ENCODE results near the gene C2CD2. TPM values are rescaled to one million over a fixed set of nuclear protein-coding genes. Genes with fewer than 3 reads are reported as not detected.

Gene C2CD2
- total and polyA plus RNA-seq, 8 donors: 7.9 to 16.8 (median 11.3) TPM

GRCh38 chr21:41929248-41929647 is 24.6 kb downstream of the C2CD2 start:
- Histone ChIP-seq H3K27me3 (no peaks in the 10 kb centered on the region), H3K36me3 (no peaks in the 10 kb centered on the region), H3K27ac (no peak overlapping the region), H3K9me3 (no peaks in the 10 kb centered on the region), H3K4me3 (no peak overlapping the region), H3K4me1 (peaks cover 8 to 18% (median 13%) of the 10 kb centered on the region in 3 donors)
- ATAC-seq: no peak
- 82 to 92% methylated on average over 5 of the region's 5 CpGs for WGBS, 2 donors
- no peak for DNase-seq
- no peak for FAIRE-seq
- no peak for TF ChIP-seq CTCF (IDR thresholded peaks at IDR 0.05)
- intact Hi-C loops (cut with DNase I): no loop called here

GRCh38 chr21:41928621-41929220 is 25.1 kb downstream of the C2CD2 start:
- peak overlapping the region in 1 of 4 donors; percentile 12 for H3K27ac ChIP-seq
- FAIRE-seq: no peak
- no peaks in the 10 kb centered on the region for H3K9me3 ChIP-seq
- ATAC-seq: peak in 1 of 4 donors; percentile 8
- H3K4me1 ChIP-seq: peaks cover 8 to 22% (median 17%) of the 10 kb centered on the region in 3 donors
- H3K36me3 ChIP-seq: no peaks in the 10 kb centered on the region
- intact Hi-C loops (cut with DNase I): no loop called here
- H3K4me3 ChIP-seq: no peak overlapping the region
- WGBS, 2 donors: 88 to 92% methylated on average over 10 of the region's 10 CpGs
- no peak for DNase-seq
- TF ChIP-seq CTCF (IDR thresholded peaks at IDR 0.05): no peak
- no peaks in the 10 kb centered on the region for H3K27me3 ChIP-seq

GRCh38 chr21:41927727-41928409 is 25.9 kb downstream of the C2CD2 start:
- H3K27ac ChIP-seq: peak overlapping the region in 2 of 4 donors; percentile 12 to 85
- no peak for TF ChIP-seq CTCF (IDR thresholded peaks at IDR 0.05)
- no peak overlapping the region for H3K4me3 ChIP-seq
- no peak for FAIRE-seq
- H3K36me3 ChIP-seq: no peaks in the 10 kb centered on the region
- no peaks in the 10 kb centered on the region for H3K27me3 ChIP-seq
- H3K4me1 ChIP-seq: peaks cover 8 to 20% (median 16%) of the 10 kb centered on the region in 3 donors
- no peak for DNase-seq
- H3K9me3 ChIP-seq: no peaks in the 10 kb centered on the region
- intact Hi-C loops (cut with DNase I): no loop called here
- ATAC-seq: peak in 1 of 4 donors; percentile 10
- 92 to 95% methylated on average over 17 of the region's 17 CpGs for WGBS, 2 donors

- H3K27ac ChIP-seq: peak overlapping the region; percentile 29 to 88 (median 72)
- no peaks in the 10 kb centered on the region for H3K9me3 ChIP-seq
- DNase-seq: no peak
- no peaks in the 10 kb centered on the region for H3K27me3 ChIP-seq
- WGBS, 2 donors: 29 to 30% methylated on average over 3 of the region's 3 CpGs
- no peak for FAIRE-seq
- peak in 1 of 4 donors; percentile 4 for ATAC-seq
- no peaks in the 10 kb centered on the region for H3K36me3 ChIP-seq
- H3K4me1 ChIP-seq: peaks cover 8 to 20% (median 12%) of the 10 kb centered on the region in 3 donors
- intact Hi-C loops (cut with DNase I): no loop called here
- no peak for TF ChIP-seq CTCF (IDR thresholded peaks at IDR 0.05)
- H3K4me3 ChIP-seq: peak overlapping the region in 3 of 4 donors; percentile 3 to 45 (median 28)
Measured at GRCh38 chr21:41926807-41927171, 27.0 kb downstream of the C2CD2 start.
